SK-N-SH (cell line): ENCODE measurements around the gene ZNF878. TPM values are rescaled to one million over a fixed set of nuclear protein-coding genes. Genes with fewer than 3 reads are reported as not detected.
A peak's percentile ranks its signal among the peaks of the same experiment; 100 is the strongest.

Source experiments
- CTCF ChIA-PET: fragments of 300-600, 350-600 bp; formaldehyde crosslinking; extraction: SDS; loops from one replicate; lab custom pipeline; 2021; lab: Yijun Ruan, JAX
- POLR2A ChIA-PET: fragments of 350-600 bp; sonication (Branson Sonifier 250); formaldehyde crosslinking; extraction: SDS; loops from one replicate; lab custom pipeline; 2020; ENCODE audit warnings: antibody characterized with exemption, inconsistent platforms; lab: Yijun Ruan, JAX
- DNase-seq: peaks from one replicate; pipeline ENCODE4 v3.0.0; 2012
- H2AFZ ChIP-seq: fragments of 200-600 bp; sonication (generic); 2 replicates; pipeline ENCODE4 v1.8.1; 2016; ENCODE audit warnings: antibody characterized with exemption, mild to moderate bottlenecking, low read depth
- H3F3A ChIP-seq: fragments of 200-600 bp; sonication (generic); replicated peaks from 2 replicates; pipeline ENCODE3; 2016; ENCODE audit warnings: antibody characterized with exemption, mild to moderate bottlenecking; ENCODE audit not compliant: insufficient read depth
- H3K27ac ChIP-seq, 2 experiments: fragments of 200-500 bp in 1 of 2; fragments of 200-600 bp in 1 of 2; sonication (Bioruptor generic) in 1 of 2; sonication (generic), shearing (Covaris generic) in 1 of 2; 2 replicates each; pipeline versions ENCODE4 v1.5.1 to v1.6.1; 2014 to 2016; ENCODE audit warnings: low read depth in 2 of 2, inconsistent platforms in 1 of 2, low read length in 1 of 2, mild to moderate bottlenecking in 1 of 2, mixed read lengths in 1 of 2
- H3K27me3 ChIP-seq: fragments of 200-600 bp; sonication (generic), shearing (Covaris generic); 2 replicates; pipeline ENCODE4 v1.6.1; 2016; ENCODE audit warnings: mixed run types; ENCODE audit not compliant: insufficient read depth
- H3K36me3 ChIP-seq, 2 experiments: fragments of 200-500 bp in 1 of 2; fragments of 200-600 bp in 1 of 2; sonication (Bioruptor generic) in 1 of 2; sonication (generic) in 1 of 2; replicated peaks in 1 of 2; 2 replicates each; pipeline versions ENCODE3 to v1.5.1; 2014 to 2016; ENCODE audit warnings: low read length in 1 of 2, mild to moderate bottlenecking in 1 of 2; ENCODE audit not compliant: insufficient read depth in 2 of 2, control insufficient read depth in 1 of 2
- H3K4me1 ChIP-seq, 2 experiments: fragments of 200-500 bp in 1 of 2; fragments of 200-600 bp in 1 of 2; sonication (Bioruptor generic) in 1 of 2; sonication (generic), shearing (Covaris generic) in 1 of 2; 2 replicates each; pipeline versions ENCODE4 v1.5.1 to v1.6.1; 2014 to 2016; ENCODE audit warnings: low read depth in 1 of 2, low read length in 1 of 2, mixed run types in 1 of 2; ENCODE audit not compliant: insufficient read depth in 2 of 2, control insufficient read depth in 1 of 2
- H3K4me2 ChIP-seq: fragments of 200-600 bp; sonication (generic), shearing (Covaris generic); 2 replicates; pipeline ENCODE4 v1.6.1; 2017; ENCODE audit warnings: mixed run types
- H3K4me3 ChIP-seq, 2 experiments: fragments of 200-500 bp in 1 of 2; fragments of 200-600 bp in 1 of 2; sonication (Bioruptor generic) in 1 of 2; sonication (generic), shearing (Covaris generic) in 1 of 2; 2 replicates each; pipeline versions ENCODE4 v1.5.1 to v1.8.1; 2014 to 2016; ENCODE audit warnings: low read depth in 2 of 2, inconsistent platforms in 1 of 2, low read length in 1 of 2, mild to moderate bottlenecking in 1 of 2, mixed read lengths in 1 of 2, moderate library complexity in 1 of 2
- H3K79me2 ChIP-seq: fragments of 200-600 bp; sonication (generic); 2 replicates; pipeline ENCODE4 v1.8.1; 2017; ENCODE audit warnings: mild to moderate bottlenecking; ENCODE audit not compliant: insufficient read depth
- H3K9ac ChIP-seq: fragments of 200-600 bp; sonication (generic); 2 replicates; pipeline ENCODE4 v1.6.1; 2017; ENCODE audit warnings: mixed run types
- H3K9me2 ChIP-seq: fragments of 200-600 bp; sonication (generic); 2 replicates; pipeline ENCODE4 v1.6.1; 2017; ENCODE audit warnings: mixed run types
- H3K9me3 ChIP-seq: fragments of 200-600 bp; sonication (generic); 2 replicates; pipeline ENCODE4 v1.6.1; 2017; ENCODE audit warnings: mixed run types, mild to moderate bottlenecking, moderate library complexity
- H4K20me1 ChIP-seq: fragments of 200-600 bp; sonication (generic); 2 replicates; pipeline ENCODE4 v1.6.1; 2017; ENCODE audit warnings: mild to moderate bottlenecking, mixed run types; ENCODE audit not compliant: insufficient read depth
- FOXJ3 ChIP-seq: sonication (generic); formaldehyde crosslinking; IDR thresholded peaks from 2 replicates; pipeline ENCODE4 v1.5.1; 2020; ENCODE audit warnings: mild to moderate bottlenecking, missing genetic modification reagents
- GATA2 ChIP-seq: sonication (generic); formaldehyde crosslinking; IDR thresholded peaks from 2 replicates; pipeline ENCODE4 v1.5.0; 2020; ENCODE audit warnings: mild to moderate bottlenecking, missing genetic modification reagents
- JUND ChIP-seq: IDR thresholded peaks from 2 replicates; pipeline ENCODE4 v1.4.0; 2012
- MEF2A ChIP-seq: IDR thresholded peaks from 2 replicates; pipeline ENCODE4 v1.4.0; 2012; ENCODE audit warnings: low read depth, borderline replicate concordance
- MXI1 ChIP-seq: IDR thresholded peaks from 2 replicates; pipeline ENCODE4 v1.6.1; 2012; ENCODE audit warnings: mild to moderate bottlenecking, low read depth, low read length, improper control_type of control experiment
- NFIC ChIP-seq: IDR thresholded peaks from 2 replicates; pipeline ENCODE4 v1.4.0; 2012; ENCODE audit warnings: borderline replicate concordance
- NRF1 ChIP-seq: IDR thresholded peaks from 2 replicates; pipeline ENCODE4 v1.6.1; 2012; ENCODE audit warnings: low read depth, mild to moderate bottlenecking, low read length
- POLR2AphosphoS5 ChIP-seq: IDR thresholded peaks from 2 replicates; pipeline ENCODE4 v1.6.1; 2012; ENCODE audit warnings: low read depth, low read length
- RCOR1 ChIP-seq: fragments of 150-350 bp; IDR thresholded peaks from 2 replicates; pipeline ENCODE4 v1.6.1; 2017; ENCODE audit warnings: antibody characterized with exemption, low read length
- SIN3A ChIP-seq: IDR thresholded peaks from 2 replicates; pipeline ENCODE4 v1.6.1; 2012; ENCODE audit warnings: low read depth, mild to moderate bottlenecking, low read length, moderate library complexity, borderline replicate concordance
- TAF1 ChIP-seq: IDR thresholded peaks from 2 replicates; pipeline ENCODE4 v1.6.1; 2012; ENCODE audit warnings: low read depth, mild to moderate bottlenecking, low read length, moderate library complexity, borderline replicate concordance
- TCF12 ChIP-seq: IDR thresholded peaks from 2 replicates; pipeline ENCODE4 v1.4.0; 2012
- TEAD4 ChIP-seq: IDR thresholded peaks from 2 replicates; pipeline ENCODE4 v1.4.0; 2012; ENCODE audit warnings: mild to moderate bottlenecking, borderline replicate concordance; ENCODE audit not compliant: insufficient read depth
- WGBS: methylation state at CpG from one replicate; pipeline ENCODE4 v1.1.6; 2017; ENCODE audit warnings: low lambda C conversion rate; 5-methylcytosine and 5-hydroxymethylcytosine counted together
- polyA plus RNA-seq, 3 experiments: library from polyadenylated mRNA; depleted of rRNA; stranded (reverse); fragments of >200 nt; gene quantifications; 2 replicates each; pipeline ENCODE4 v1.2.3, GENCODE V29; 2012
- TF ChIP-seq, protein P1 (sequence below): fragments of 200-600 bp; sonication (generic); IDR thresholded peaks from 2 replicates; pipeline ENCODE4 v1.6.1; 2017; ENCODE audit warnings: antibody characterized with exemption, mild to moderate bottlenecking, moderate library complexity
- TF ChIP-seq, protein P2 (sequence below): fragments of 150-350 bp; IDR thresholded peaks from 2 replicates; pipeline ENCODE4 v1.6.1; 2017; ENCODE audit warnings: antibody characterized with exemption, low read length, low read depth, borderline replicate concordance
- TF ChIP-seq, protein P3 (sequence below): IDR thresholded peaks from 2 replicates; pipeline ENCODE4 v1.4.0; 2012; ENCODE audit warnings: low read depth
- TF ChIP-seq, protein P4 (sequence below): IDR thresholded peaks from 2 replicates; pipeline ENCODE4; 2012
- TF ChIP-seq, protein P5 (sequence below): IDR thresholded peaks from 2 replicates; pipeline ENCODE4 v1.6.1; 2012; ENCODE audit warnings: mild to moderate bottlenecking, low read depth, low read length, moderate library complexity
- TF ChIP-seq, protein P6 (sequence below): IDR thresholded peaks from 2 replicates; pipeline ENCODE4 v1.4.0; 2012; ENCODE audit warnings: low read depth, borderline replicate concordance
- TF ChIP-seq, protein P7 (sequence below): IDR thresholded peaks from 2 replicates; pipeline ENCODE4 v1.4.0; 2012; ENCODE audit warnings: low read depth, borderline replicate concordance

ZNF878 gene
- polyA plus RNA-seq, 1 of the 3 experiments (the other 2 are of a cell fraction), result 0.05 TPM

DNA sequence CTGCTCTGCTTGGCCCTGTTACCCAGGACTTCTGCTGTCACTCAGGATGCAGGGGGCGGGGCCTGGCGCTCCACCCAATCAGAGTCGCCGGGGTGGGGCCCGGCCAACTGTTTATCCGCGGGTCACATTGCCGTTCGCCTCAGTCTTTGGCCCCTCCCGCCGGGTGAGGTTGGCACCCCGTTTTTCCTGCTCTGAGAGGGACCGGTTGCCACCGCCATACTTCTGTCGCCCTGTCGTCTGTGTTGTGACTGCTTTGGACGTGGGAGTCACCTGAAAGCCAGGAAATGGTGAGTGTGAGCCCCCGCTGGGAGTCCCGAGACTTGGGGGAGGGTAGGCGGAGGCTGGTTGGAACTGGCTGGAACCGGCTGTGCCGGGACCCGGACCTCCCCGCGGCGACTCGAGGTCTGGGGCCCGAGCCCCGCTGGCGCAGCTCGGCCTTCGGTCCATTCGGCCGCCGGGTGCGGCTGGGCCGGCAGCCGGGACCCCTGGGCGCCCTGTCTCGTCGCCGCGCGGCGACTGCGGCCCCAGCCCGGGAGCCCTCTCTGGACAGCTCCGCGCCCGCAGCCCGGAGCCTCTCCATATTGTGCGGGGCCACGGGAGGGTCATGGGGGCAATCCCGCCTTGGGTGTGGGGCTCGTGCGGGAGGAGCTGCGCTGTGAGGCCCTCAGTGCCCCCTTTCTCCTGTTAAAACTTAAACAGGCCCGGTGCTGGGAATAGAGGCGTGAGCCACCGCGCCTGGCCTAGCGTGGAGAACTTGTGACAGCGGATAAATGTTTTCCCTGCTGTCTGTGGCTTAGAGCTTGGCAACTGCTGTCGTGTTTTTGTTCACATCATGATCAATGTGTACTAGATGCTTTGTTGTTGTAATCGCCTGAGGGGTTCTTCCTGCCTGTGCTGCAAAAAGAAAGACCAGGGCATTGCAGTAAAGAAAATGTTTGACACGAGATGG is 12.1 kb upstream of the ZNF878 start, which contains the start of gene ZNF844:
Gene ZNF844, plus strand, starts transcription at position 142 of the 949 bp plus-strand sequence. Its CDS starts 143 bp downstream, at position 285.
- H3K9me2 ChIP-seq, result no peaks in the 10 kb centered on the region
- peak; percentile 97 for DNase-seq
- ChIA-PET POLR2A (interaction anchor here (0.6 to 1.6 kb wide), 6 partner anchors 24 to 268 kb away, joined by 3 to 8 read pairs (median 3); partner anchors contain the start of genes ZNF20, ZNF433, ZNF563 and ZNF69), CTCF (interaction anchor here (0.6 to 2.6 kb wide), 4 partner anchors 13 to 76 kb away, joined by 3 to 12 read pairs (median 4); partner anchors contain the start of genes ZNF20 and ZNF878)
- H3K4me1 ChIP-seq, result no peaks in the 10 kb centered on the region; a peak in 1 of 4 replicates
- no peaks in the 10 kb centered on the region for H3F3A ChIP-seq
- no peaks in the 10 kb centered on the region for H3K27me3 ChIP-seq
- H3K9me3 ChIP-seq, result no peaks in the 10 kb centered on the region
- H4K20me1 ChIP-seq, result no peaks in the 10 kb centered on the region
- 11% methylated on average over 29 of the region's 66 CpGs for WGBS
- TF ChIP-seq, protein P1, sequence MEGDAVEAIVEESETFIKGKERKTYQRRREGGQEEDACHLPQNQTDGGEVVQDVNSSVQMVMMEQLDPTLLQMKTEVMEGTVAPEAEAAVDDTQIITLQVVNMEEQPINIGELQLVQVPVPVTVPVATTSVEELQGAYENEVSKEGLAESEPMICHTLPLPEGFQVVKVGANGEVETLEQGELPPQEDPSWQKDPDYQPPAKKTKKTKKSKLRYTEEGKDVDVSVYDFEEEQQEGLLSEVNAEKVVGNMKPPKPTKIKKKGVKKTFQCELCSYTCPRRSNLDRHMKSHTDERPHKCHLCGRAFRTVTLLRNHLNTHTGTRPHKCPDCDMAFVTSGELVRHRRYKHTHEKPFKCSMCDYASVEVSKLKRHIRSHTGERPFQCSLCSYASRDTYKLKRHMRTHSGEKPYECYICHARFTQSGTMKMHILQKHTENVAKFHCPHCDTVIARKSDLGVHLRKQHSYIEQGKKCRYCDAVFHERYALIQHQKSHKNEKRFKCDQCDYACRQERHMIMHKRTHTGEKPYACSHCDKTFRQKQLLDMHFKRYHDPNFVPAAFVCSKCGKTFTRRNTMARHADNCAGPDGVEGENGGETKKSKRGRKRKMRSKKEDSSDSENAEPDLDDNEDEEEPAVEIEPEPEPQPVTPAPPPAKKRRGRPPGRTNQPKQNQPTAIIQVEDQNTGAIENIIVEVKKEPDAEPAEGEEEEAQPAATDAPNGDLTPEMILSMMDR, result no peak
- TF ChIP-seq TCF12 (no peak), MEF2A (no peak), GATA2 (CRISPR knock-in tag) (no peak), NFIC (no peak), RCOR1 (peak; percentile 29; the same call in 1 of the 2 replicates), TEAD4 (no peak), POLR2AphosphoS5 (peak; percentile 79), TAF1 (peak; percentile 46; the same call in 1 of the 2 replicates), JUND (no peak), FOXJ3 (CRISPR knock-in tag) (no peak), SIN3A (0 out of 2 replicates have a peak, but pooled peaks have one; percentile 25), NRF1 (no peak), MXI1 (peak; percentile 47)
- TF ChIP-seq, protein P2, sequence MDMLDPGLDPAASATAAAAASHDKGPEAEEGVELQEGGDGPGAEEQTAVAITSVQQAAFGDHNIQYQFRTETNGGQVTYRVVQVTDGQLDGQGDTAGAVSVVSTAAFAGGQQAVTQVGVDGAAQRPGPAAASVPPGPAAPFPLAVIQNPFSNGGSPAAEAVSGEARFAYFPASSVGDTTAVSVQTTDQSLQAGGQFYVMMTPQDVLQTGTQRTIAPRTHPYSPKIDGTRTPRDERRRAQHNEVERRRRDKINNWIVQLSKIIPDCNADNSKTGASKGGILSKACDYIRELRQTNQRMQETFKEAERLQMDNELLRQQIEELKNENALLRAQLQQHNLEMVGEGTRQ, result no peak
- TF ChIP-seq, protein P3, sequence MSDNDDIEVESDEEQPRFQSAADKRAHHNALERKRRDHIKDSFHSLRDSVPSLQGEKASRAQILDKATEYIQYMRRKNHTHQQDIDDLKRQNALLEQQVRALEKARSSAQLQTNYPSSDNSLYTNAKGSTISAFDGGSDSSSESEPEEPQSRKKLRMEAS, result no peak
- TF ChIP-seq, protein P4, sequence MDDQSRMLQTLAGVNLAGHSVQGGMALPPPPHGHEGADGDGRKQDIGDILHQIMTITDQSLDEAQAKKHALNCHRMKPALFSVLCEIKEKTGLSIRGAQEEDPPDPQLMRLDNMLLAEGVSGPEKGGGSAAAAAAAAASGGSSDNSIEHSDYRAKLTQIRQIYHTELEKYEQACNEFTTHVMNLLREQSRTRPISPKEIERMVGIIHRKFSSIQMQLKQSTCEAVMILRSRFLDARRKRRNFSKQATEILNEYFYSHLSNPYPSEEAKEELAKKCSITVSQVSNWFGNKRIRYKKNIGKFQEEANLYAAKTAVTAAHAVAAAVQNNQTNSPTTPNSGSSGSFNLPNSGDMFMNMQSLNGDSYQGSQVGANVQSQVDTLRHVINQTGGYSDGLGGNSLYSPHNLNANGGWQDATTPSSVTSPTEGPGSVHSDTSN, result peak; percentile 92
- TF ChIP-seq, protein P5, sequence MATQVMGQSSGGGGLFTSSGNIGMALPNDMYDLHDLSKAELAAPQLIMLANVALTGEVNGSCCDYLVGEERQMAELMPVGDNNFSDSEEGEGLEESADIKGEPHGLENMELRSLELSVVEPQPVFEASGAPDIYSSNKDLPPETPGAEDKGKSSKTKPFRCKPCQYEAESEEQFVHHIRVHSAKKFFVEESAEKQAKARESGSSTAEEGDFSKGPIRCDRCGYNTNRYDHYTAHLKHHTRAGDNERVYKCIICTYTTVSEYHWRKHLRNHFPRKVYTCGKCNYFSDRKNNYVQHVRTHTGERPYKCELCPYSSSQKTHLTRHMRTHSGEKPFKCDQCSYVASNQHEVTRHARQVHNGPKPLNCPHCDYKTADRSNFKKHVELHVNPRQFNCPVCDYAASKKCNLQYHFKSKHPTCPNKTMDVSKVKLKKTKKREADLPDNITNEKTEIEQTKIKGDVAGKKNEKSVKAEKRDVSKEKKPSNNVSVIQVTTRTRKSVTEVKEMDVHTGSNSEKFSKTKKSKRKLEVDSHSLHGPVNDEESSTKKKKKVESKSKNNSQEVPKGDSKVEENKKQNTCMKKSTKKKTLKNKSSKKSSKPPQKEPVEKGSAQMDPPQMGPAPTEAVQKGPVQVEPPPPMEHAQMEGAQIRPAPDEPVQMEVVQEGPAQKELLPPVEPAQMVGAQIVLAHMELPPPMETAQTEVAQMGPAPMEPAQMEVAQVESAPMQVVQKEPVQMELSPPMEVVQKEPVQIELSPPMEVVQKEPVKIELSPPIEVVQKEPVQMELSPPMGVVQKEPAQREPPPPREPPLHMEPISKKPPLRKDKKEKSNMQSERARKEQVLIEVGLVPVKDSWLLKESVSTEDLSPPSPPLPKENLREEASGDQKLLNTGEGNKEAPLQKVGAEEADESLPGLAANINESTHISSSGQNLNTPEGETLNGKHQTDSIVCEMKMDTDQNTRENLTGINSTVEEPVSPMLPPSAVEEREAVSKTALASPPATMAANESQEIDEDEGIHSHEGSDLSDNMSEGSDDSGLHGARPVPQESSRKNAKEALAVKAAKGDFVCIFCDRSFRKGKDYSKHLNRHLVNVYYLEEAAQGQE, result no peak
- TF ChIP-seq, protein P6, sequence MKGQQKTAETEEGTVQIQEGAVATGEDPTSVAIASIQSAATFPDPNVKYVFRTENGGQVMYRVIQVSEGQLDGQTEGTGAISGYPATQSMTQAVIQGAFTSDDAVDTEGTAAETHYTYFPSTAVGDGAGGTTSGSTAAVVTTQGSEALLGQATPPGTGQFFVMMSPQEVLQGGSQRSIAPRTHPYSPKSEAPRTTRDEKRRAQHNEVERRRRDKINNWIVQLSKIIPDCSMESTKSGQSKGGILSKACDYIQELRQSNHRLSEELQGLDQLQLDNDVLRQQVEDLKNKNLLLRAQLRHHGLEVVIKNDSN, result no peak; the same call in 1 of the 2 replicates
- TF ChIP-seq, protein P7, sequence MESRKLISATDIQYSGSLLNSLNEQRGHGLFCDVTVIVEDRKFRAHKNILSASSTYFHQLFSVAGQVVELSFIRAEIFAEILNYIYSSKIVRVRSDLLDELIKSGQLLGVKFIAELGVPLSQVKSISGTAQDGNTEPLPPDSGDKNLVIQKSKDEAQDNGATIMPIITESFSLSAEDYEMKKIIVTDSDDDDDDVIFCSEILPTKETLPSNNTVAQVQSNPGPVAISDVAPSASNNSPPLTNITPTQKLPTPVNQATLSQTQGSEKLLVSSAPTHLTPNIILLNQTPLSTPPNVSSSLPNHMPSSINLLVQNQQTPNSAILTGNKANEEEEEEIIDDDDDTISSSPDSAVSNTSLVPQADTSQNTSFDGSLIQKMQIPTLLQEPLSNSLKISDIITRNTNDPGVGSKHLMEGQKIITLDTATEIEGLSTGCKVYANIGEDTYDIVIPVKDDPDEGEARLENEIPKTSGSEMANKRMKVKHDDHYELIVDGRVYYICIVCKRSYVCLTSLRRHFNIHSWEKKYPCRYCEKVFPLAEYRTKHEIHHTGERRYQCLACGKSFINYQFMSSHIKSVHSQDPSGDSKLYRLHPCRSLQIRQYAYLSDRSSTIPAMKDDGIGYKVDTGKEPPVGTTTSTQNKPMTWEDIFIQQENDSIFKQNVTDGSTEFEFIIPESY, result no peak
- peak within 1 kb of the TSS; percentile 66 for H3K9ac ChIP-seq
- no peaks in the 10 kb centered on the region for H3K79me2 ChIP-seq
- peak within 1 kb of the TSS; percentile 67 for H3K4me2 ChIP-seq
- H2AFZ ChIP-seq, result peak within 1 kb of the TSS; percentile 65; the same call in 1 of the 2 replicates
- peak within 1 kb of the TSS; percentile 55 to 69 for H3K4me3 ChIP-seq
- peak within 1 kb of the TSS in 1 of 2 experiments; percentile 67; a peak in 1 of 4 replicates for H3K27ac ChIP-seq
- H3K36me3 ChIP-seq, result no peaks in the 10 kb centered on the region
